Ecto neural progenitor cell (in vitro differentiated cells): Measurements from ENCODE around the gene PLEKHG2.

ENCODE experiments used
- DNase-seq: peaks from one replicate; pipeline ENCODE4 v3.0.0-alpha.2; 2018; ENCODE audit warnings: low spot score

The PLEKHG2 gene

DNA sequence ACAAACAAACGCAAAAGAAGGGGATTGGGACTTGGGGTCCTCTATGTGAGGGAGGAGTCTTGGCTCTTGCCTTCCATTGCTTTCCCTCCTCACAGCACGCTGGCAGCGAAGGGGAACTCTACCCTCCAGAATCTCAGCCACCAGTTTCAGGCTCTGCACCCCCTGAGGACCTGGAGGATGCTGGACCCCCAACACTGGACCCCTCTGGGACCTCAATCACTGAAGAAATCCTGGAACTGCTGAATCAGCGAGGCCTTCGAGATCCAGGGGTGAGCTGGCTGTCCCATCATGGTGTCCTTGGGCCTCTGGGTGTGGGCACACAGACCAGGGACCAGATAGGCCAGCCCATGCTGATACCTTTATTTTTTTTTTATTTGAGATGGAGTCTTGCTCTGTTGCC lies 9.6 kb downstream of the PLEKHG2 start:
- DNase-seq: no peak

GRCh38 chr19:39423258-39424086 lies 11.0 kb downstream of the PLEKHG2 start:
- no peak for DNase-seq

DNA sequence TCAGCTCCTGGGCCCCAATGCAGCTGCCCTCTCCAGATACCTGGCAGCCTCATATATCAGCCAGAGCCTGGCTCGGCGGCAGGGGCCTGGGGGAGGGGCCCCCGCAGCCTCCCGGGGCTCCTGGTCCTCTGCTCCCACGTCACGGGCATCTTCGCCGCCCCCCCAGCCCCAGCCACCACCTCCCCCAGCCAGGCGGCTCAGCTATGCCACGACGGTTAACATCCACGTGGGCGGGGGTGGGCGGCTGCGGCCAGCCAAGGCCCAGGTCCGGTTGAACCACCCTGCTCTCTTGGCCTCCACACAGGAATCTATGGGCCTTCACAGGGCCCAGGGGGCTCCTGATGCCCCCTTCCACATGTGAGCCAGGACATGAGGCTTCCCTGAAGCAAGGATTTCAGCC lies 12.5 kb downstream of the PLEKHG2 start:
- no peak for DNase-seq

GRCh38 chr19:39425744-39426143 lies 13.3 kb downstream of the PLEKHG2 start:
- DNase-seq: no peak

GRCh38 chr19:39426170-39426569 lies 13.7 kb downstream of the PLEKHG2 start:
- DNase-seq: no peak

DNA sequence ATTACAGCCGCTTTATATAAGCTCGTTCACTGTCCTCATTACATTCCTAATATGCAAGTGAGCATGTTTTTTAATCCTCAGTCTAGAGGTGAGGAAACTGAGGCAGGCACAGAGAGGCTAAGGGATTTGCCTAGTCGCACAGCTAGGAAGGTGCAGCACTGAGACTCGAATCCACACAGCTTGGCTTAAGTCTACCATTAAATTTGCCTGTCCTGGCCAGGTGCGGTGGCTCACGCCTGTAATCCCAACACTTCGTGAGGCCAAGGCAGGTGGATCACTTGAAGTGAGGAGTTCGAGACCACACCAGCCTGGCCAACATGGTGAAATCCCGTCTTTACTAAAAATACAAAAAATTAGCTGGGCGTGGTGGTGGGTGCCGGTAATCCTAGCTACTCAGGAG lies 15.2 kb downstream of the PLEKHG2 start:
- DNase-seq: no peak

DNA sequence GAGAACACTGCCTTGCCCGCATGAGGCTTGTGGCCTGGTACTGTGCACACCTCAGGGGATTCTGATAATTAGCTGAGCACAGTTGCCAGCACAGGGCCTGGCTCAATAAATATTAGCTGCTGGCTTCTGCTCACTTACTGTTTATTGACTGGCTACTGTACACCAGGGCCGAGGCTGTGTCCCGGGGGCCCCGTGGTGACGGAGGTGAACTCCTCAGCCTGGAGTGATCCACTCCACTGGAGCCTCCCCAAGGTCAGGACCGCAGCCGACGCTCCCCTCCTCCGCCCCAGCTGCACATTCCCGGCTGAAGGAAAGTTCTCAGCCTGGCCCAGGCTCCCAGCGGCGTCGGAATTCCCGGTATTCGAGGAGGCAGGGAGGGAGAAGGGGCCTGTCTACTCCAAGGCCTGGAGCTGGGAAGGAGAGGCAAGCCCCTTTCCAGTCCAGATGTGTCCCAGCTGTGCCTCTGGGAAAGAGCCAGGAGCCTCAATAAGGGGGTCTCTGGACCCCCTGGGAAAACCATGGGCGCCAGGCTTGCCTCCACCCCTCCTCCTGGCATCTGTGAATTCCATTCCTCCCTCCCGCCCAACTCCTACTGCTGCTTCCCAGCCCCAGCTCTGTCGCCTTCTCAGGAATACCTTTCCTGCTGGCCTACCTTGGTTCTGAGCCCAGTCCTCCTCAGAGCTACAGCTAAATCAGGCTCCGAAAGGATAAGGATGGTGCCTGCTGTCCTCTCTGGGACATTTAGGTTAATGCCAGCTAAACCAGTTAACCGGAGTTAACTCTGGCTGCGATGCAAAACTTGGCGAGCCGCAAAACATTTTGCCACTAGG lies 16.0 kb downstream of the PLEKHG2 start:
- DNase-seq: peak; percentile 87

DNA sequence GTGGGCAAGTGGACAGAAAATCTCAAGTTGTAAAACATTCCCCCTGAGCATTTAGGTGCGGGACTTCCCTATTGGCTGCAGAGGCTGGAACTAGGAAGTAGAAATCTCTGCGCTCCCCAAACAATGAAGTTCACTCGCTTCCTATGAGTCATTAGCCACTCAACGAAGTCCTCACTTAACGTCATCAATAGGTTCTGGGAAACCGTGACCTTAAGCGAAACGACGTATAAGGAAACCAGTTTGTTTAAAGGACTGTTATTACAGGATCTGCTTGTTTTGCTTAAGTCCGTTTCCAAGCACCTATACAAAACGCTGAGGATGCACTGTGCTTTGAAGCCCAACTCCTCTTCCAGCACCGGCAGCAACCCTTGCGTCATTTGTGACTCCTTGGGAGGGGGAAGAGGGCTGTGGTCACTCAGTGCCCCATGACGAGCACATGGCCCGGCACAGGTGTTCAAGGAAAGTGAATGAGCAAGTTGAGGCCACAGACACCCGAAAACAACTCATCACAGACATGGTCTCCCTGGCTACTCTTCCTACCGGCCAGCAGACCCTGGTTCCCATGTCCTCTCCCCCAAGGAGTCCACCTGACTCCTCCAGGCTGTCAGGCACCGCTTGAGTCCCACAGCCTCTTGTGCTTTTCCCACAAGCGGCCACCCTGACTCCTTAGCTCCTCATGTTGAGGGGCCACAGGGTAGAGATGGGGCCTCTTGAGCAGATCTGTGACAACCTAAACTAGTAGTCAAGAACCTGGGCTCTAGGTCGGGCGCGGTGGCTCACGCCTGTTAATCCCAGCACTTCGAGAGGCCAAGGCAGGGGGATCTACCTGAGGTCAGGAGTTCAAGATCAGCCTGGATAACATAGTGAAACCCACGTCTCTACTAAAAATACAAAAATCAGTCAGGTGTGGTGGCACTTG lies 18.5 kb downstream of the PLEKHG2 start:
- DNase-seq: no peak

DNA sequence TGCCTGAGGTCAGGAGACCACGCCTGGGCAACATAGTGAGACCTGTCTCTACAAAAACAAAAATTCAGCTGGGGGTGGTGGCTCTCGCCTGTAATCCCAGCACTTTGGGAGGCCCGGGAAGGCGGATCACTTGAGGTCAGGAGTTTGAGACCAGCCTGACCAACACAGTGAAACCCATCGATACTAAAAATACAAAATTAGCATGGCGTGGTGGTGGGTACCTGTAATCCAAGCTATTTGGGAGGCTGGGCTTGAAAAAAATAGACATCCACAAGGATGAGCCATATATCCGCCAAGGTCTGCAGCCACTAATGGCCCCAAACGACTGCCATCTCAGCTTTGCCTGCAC lies 20.2 kb downstream of the PLEKHG2 start:
- DNase-seq: no peak

GRCh38 chr19:39433480-39434079 lies 21.1 kb downstream of the PLEKHG2 start:
- no peak for DNase-seq

- DNase-seq: no peak
Measured at GRCh38 chr19:39434123-39435076, 21.9 kb downstream of the PLEKHG2 start.

DNA sequence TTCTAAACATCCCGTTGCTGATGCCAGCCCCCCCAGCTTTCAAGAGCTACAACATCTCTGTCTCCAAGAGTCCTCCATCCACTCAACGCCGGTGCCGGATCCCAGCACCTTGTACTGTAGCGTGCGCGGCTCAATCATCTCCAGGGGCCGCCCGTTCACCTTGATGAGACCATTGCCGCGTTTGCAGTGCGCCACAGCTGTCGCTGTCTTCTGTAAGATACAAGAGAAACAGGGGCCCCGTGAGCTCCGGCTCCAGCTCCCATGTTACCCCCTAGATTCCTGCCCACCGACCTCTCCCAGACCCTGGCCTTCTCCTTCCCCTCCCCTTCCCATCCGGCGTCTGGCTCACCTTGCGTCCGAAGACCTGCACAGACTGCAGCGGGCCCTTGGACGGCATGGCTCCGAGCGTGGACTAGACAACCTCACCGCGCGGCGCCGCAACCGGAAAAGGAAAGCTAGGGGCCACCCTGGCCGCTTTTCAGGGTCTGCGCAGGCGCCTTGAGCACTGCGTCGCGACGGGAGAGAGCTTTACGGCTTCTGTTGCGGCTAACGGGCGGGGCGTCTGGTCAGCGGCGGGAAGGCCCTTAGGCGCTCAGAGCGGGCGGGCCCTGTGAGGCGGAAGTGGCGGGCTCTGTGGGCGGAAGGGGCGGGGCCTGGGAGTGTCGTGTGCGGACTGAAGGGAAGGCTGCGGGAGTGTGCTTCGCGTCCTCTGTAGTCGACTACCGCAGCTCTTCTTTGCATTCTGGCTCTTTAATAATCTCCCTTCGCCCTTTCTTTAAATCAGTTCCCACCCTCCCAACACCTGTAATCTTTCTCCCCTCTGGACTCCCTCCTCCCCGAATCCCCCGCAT lies 23.3 kb downstream of the PLEKHG2 start, which contains the start of gene RPS16:
TSS of gene RPS16 (minus strand) at position 451 of the 851 bp plus-strand sequence. CDS start at position 397, 54 bp downstream.
- DNase-seq: peak; percentile 99

DNA sequence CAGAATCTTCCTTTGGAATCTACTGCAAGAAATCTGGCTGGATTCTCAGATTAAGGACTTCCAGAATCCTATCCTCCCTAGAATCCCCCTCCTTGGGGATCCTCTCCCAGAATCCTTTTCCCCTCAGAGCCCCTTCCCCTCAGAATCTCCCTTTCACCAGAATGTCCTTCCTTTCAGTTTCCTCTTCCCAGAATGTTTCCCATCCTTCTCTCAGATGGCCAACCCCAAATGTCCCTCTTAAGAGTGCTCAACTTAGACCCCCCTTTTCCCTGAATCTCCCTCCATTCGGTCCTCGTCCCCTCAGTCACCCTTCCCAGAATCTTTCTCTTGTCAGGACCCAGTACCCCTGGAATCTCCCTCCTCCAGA lies 23.9 kb downstream of the PLEKHG2 start:
- DNase-seq: no peak

DNA sequence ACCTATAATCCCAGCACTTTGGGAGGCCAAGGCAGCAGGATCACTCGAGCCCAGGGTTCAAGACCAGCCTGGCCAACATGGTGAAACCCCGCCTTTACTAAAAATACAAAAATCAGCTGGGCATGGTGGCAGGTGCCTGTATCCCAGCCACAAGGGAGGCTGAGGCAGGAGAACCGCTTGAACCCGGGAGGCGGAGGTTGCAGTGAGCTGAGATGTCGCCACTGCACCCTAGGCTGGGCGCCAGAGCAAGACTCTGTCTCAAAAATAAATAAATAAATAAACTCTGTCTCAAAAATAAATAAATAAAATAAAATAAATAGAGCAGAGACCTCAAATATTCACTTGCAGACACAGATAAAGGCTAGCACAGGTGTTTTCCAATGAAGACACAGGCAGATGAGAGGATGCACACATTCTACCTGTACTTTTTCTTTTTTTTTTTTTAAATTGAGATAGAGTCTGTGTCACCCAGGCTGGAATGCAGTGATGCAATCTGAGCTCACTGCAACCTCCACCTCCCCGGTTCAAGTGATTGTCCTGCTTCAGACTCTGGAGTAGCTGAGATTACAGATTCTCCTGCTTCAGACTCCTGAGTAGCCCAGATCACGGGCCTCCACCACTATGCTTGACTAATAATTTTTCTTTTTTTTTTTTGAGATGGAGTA lies 25.9 kb downstream of the PLEKHG2 start:
- no peak for DNase-seq

GRCh38 chr19:39444598-39445195 lies 32.2 kb downstream of the PLEKHG2 start:
- DNase-seq: no peak

GRCh38 chr19:39445196-39446111 lies 33.0 kb downstream of the PLEKHG2 start, which contains the start of gene SUPT5H:
SUPT5H (plus strand) TSS chr19:39445582; CDS start chr19:39445891, 309 bp downstream.
- peak; percentile 96 for DNase-seq

DNA sequence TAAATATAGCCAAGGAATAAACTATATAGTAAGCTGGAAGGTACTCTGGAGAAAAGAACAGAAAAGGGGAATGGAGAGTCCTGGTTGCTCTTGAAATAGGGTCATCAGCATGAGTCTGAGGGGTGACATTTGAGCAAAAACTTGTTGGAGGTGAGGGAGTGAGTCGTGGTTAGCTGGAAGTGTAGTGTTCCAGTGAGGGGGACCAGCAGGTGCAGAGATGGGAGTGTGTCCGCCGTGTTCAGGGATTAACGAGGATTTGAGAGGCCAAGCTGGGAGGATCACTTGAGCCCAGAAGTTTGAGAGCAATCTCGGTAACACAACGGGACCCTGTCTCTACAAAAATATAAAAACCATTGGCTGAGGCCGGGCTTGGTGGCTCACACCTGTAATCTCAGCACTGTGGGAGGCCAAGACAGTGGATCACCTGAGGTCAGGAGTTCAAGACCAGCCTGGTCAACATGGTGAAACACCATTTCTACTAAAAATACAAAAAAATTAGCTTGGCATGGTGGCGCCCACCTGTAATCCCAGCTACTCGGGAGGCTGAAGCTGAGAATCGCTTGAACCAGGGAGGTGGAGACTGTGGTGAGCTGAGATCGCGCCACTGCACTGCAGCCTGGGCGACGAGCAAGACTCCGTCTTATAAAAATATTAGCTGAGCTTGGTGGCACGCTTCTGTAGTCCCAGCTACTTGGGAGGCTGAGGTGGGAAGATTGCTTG lies 34.1 kb downstream of the PLEKHG2 start:
- no peak for DNase-seq
